Activated CD4-positive, alpha-beta T cell treated with anti-CD3 and anti-CD28 coated beads, Interleukin-2, amount 10 ng/mL, durations not matched to agents 24 days and 14 days (primary cell): ENCODE results near the gene IRF1. TPM values are rescaled to one million over a fixed set of nuclear protein-coding genes. Genes with fewer than 3 reads are reported as not detected.

Source experiments
- DNase-seq: peaks from one replicate; pipeline ENCODE4 v3.0.0; 2022
- H3K27ac Mint-ChIP-seq: one replicate; pipeline ENCODE4 v1.8.0; 2022; ENCODE audit warnings: mild to moderate bottlenecking, mixed read lengths
- H3K27me3 Mint-ChIP-seq: one replicate; pipeline ENCODE4 v1.8.0; 2022; ENCODE audit warnings: mixed read lengths
- H3K36me3 Mint-ChIP-seq: one replicate; pipeline ENCODE4 v1.8.0; 2022; ENCODE audit warnings: low read depth, mild to moderate bottlenecking, mixed read lengths
- H3K4me1 Mint-ChIP-seq: one replicate; pipeline ENCODE4 v1.8.0; 2021; ENCODE audit warnings: mixed read lengths
- H3K4me3 Mint-ChIP-seq: one replicate; pipeline ENCODE4 v1.8.0; 2022; ENCODE audit warnings: mild to moderate bottlenecking, moderate library complexity, mixed read lengths
- H3K9me3 Mint-ChIP-seq: one replicate; pipeline ENCODE4 v1.8.0; 2021; ENCODE audit warnings: mixed read lengths
- intact Hi-C: fragments of 100-400 bp; cut with micrococcal nuclease; formaldehyde crosslinking; loops from one replicate; pipeline ENCODE4 v1.15.1; 2023
- total RNA-seq: library from RNA; stranded (reverse); gene quantifications from 2 replicates; pipeline ENCODE4 v1.2.3, GENCODE V29; 2022

IRF1 gene
- total RNA-seq, 1 donor from 2014 or later: 181 TPM

- H3K27me3 Mint-ChIP-seq: no peaks in the 10 kb centered on the region
- H3K4me3 Mint-ChIP-seq: no peak overlapping the region
- no peak for DNase-seq
- peaks cover 79% of the 10 kb centered on the region for H3K4me1 Mint-ChIP-seq
- intact Hi-C loops: no loop called here
- H3K27ac Mint-ChIP-seq: no peak overlapping the region
- no peaks in the 10 kb centered on the region for H3K9me3 Mint-ChIP-seq
- peaks cover 49% of the 10 kb centered on the region for H3K36me3 Mint-ChIP-seq
Measured at GRCh38 chr5:132435447-132435846, 55.1 kb downstream of the IRF1 start.

- DNase-seq: no peak
- no peaks in the 10 kb centered on the region for H3K9me3 Mint-ChIP-seq
- no peak overlapping the region for H3K4me3 Mint-ChIP-seq
- peak overlapping the region; percentile 78 for H3K27ac Mint-ChIP-seq
- intact Hi-C loops: no loop called here
- no peaks in the 10 kb centered on the region for H3K27me3 Mint-ChIP-seq
- peaks cover 51% of the 10 kb centered on the region for H3K36me3 Mint-ChIP-seq
- H3K4me1 Mint-ChIP-seq: peaks cover 82% of the 10 kb centered on the region
Measured at GRCh38 chr5:132434416-132435286, 55.9 kb downstream of the IRF1 start.

- Mint-ChIP-seq H3K27ac (no peak overlapping the region), H3K36me3 (peaks cover 47% of the 10 kb centered on the region), H3K27me3 (no peaks in the 10 kb centered on the region), H3K4me3 (no peak overlapping the region), H3K9me3 (no peaks in the 10 kb centered on the region), H3K4me1 (peaks cover 82% of the 10 kb centered on the region)
- intact Hi-C loops: no loop called here
- no peak for DNase-seq
Measured at GRCh38 chr5:132433141-132433540, 57.4 kb downstream of the IRF1 start.

- Mint-ChIP-seq H3K4me3 (peak overlapping the region; percentile 43), H3K36me3 (peaks cover 45% of the 10 kb centered on the region), H3K27ac (peak overlapping the region; percentile 80), H3K27me3 (no peaks in the 10 kb centered on the region), H3K9me3 (no peaks in the 10 kb centered on the region), H3K4me1 (peaks cover 82% of the 10 kb centered on the region)
- intact Hi-C loops: no loop called here
- DNase-seq: no peak
Measured at GRCh38 chr5:132431632-132432031, 58.9 kb downstream of the IRF1 start.

Other genes starting within 250 kb of the IRF1 start
- gene PDLIM4, start 233.1 kb downstream of the IRF1 start, total RNA-seq: 0.72 and 0.78 TPM in 2 replicates
- 1.1 and 2.1 TPM in 2 replicates for gene SLC22A4, start 196.4 kb downstream of the IRF1 start, total RNA-seq
- 4.9 and 5.5 TPM in 2 replicates for gene SLC22A5, start 121.1 kb downstream of the IRF1 start, total RNA-seq
- 7.0 and 7.1 TPM in 2 replicates for gene IL5, start 52.7 kb upstream of the IRF1 start, total RNA-seq
- 37.4 and 39.5 TPM in 2 replicates for gene RAD50, start 66.2 kb upstream of the IRF1 start, total RNA-seq
- 231 and 239 TPM in 2 replicates for gene IL13, start 167.4 kb upstream of the IRF1 start, total RNA-seq
- 20.5 and 21.2 TPM in 2 replicates for gene IL4, start 183.2 kb upstream of the IRF1 start, total RNA-seq
- 44.2 and 51.9 TPM in 2 replicates for gene KIF3A, start 246.8 kb upstream of the IRF1 start, total RNA-seq